NOMO-1 treated with DMSO at 0.1 percent for 48 hours (cell line): ENCODE measurements around the gene UBQLN4.
A peak's percentile ranks its signal among the peaks of the same experiment; 100 is the strongest.

Source experiments
- DNase-seq: peaks from one replicate; lab custom pipeline; 2025; ENCODE audit not compliant: unreplicated experiment; lab: John Stamatoyannopoulos, UW

The UBQLN4 gene

DNA sequence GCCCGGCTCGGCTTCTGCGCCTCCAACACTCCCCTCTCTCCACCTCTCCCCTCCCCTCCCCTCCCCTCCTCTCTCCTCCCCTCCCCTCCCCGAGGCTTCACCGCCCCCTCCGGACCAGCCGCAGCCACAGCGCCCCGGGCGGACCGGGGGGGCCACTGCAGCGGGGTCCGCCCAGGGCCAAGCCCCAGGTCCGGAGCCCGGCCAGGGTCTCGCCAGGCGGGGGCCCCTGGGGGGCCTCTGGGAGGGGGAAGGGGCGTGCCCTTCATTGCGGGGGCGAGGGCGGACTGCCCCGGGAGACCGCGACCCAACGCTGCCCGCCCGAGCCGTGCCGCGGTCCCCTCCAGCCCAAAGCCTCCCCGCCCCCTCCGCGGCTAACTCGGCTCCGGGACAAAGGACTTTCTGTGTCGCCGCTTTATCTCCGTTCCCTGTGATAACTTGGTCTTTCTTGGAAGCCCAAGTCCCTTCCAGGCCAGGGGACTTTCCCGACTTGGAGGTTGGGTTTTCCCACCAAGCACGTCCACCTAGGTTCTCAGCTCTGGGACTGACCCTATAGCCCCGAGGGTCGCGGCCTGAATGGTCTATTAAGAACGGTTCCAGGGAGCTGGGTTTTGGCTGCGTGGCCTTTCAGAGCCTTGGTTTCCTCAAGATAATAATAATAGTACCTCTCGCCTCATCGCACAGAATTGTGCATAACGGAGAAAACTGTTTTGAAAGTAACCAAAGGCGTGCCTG, at the start of gene UBQLN4:
TSS of gene UBQLN4 (minus strand) at position 31 of the 732 bp plus-strand sequence. CDS start 97 bp downstream, outside the sequence.
- DNase-seq: peak; percentile 72

DNA sequence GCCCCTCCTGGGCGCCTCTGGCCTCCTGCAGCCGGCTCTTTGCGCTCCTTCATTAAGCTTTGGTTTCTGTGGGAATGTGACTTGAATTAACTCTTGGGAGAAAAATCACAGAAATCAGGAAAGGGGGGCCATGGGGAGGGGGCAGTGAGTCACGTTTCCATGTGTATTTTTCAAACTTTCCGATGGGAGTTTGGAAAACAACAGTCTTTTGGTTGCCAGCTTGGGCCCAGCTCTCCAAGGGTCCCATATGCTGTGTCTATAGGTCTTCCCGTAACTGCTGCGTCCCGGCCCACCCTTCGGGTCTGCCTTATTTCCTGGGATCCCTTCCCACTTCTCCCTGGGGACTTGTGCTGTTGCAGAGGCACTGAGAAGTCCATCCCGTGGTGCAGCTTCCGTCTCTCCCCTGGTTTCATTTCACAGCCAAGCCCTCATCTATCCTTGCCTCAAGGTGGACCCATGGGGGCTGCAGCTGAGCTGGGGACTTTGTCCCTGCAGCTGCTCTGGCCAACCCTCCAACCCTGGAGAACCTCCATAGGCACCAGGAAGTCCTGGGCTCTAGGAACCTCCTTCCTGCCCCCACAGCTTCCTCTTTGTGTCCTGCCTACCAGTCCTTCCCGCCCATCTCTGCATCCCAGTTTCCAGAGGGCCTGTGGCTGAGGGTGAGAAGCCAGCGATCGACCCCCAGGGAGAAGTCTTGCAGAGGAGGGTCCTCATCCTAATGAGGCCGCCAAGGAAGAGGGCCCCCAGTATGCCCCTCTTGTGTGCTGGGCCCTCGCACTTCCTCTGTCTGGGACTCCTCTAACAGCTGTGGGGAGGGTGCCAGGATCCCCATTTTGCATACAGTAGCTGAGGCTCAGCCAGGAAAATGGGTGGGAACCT, 49.3 kb upstream of the UBQLN4 start:
- peak; percentile 31 for DNase-seq

DNA sequence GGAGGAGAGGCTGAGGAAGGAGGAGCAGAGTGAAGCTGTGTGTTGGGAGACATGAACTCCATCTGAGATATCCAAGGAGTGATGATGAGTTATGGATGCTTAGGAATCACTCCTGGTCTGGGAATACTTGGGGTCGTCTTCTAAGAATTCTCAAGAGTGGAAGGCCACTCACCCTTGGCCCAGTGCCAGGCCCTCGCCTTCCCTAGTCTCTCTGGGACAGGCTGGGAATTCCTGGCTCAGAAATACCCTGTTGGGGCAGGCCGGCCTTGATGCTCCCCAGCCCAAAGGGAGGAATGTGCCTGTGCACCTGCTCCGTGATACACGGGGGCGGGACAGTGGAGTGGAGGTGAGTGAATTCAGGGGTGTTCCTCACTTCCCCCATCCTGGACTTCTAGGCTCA, 48.3 kb upstream of the UBQLN4 start:
- no peak for DNase-seq

DNA sequence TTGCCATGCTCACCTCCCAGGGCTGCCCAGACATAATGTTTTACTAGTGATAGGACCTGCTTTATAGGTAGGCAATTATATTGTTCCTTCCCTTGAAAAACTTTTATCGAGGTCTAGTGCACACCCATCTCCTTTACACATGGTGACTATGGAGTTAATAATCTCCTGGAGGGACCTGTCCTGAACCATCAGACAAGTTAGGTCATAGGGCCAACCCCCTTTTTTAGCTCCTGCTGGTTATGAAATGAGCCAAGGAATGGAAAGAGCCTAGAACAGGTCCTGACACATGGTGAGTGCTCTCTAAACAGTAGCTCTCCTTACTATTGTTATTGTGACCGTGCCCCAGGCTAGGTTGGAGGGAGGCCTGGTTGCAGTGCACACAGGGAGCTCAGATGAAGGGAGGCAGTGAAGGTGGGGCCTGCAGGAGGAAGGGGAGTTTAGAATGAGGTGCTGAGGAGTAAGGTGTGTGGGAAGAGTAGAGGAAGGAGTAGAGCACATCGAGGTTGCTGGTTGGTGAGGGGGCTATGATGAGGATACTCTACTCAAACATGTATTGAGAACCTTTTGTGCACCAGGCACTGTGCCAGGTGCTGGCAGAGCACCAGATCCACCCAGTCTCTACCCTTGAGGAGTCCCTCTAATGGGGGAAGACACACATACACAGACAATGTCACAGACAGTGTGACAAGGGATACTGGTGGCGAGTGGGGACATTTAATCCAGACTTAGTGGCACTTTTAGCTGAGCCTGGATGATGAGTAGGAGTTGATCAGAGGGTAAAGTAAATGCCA, 46.8 kb upstream of the UBQLN4 start:
- DNase-seq: no peak

DNA sequence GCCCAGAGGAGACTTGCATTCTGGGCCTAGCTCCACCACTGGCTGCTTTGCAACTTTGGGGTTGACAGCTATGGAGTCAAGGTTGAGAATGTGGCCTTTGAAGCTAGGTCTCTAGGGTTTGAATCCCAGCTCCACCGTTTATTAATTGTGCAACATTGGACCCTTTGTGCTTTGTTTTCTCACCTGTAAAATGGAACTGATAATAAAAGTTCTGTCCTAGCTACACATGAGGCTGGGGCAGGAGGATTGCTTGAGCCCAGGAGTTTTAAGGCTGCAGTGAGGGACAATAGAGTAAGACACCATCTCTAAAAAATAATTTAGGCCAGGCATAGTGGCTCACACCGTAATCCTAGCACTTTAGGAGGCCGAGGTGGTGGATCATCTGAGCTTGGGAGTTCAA, 45.7 kb upstream of the UBQLN4 start:
- no peak for DNase-seq

DNA sequence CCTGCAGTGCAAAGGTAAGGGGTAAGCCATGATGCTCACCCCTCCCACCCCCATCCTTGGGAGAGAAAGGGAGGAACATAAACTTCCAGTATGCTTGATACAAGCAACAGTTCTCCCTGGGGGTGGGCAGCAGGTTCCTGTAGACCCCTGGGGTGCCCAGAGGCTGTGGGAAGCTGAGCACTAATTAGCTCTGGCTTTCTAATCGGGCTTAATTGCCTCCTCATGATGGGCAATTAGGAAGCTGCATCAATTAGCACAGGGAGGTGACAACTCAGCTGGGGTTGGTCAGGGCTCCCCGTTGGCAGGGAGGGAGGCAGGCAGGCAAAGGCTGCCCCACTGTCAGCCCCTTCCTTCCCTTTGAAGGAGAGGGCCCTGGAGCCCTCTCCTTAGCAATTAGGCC, 45.2 kb upstream of the UBQLN4 start:
- no peak for DNase-seq

DNA sequence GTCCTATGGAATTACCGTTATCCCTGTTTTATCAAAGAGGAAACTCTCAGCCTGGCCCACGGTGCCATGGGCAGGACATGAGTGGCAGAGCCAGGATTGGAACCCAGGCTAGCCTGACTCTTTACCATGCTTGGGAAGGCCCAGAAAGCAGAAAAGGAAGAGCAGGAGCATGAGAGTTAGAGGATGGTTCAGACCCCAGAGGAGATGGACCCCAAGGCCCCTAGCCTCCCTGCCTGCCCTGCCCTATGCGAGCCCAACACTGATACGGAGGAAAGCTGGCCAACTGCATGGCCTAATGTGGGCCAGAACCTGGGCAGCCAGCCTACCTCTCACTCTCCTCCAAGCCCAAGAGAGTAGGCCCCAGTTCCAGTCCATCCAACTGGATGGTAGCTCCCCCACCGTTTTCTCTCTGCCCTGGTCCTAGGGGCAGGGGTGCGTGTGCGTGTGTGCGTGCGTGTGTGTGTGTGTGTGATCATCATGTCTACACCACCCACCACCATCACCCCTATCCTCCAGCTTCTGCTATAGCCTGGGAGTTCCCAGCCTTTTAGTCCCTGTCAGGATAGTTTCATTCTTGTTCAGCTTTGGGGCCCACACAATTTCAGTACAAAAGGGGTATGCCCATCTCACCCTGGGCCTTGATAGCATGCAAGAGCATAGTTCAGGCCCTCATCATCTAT, 44.0 kb upstream of the UBQLN4 start:
- no peak for DNase-seq

DNA sequence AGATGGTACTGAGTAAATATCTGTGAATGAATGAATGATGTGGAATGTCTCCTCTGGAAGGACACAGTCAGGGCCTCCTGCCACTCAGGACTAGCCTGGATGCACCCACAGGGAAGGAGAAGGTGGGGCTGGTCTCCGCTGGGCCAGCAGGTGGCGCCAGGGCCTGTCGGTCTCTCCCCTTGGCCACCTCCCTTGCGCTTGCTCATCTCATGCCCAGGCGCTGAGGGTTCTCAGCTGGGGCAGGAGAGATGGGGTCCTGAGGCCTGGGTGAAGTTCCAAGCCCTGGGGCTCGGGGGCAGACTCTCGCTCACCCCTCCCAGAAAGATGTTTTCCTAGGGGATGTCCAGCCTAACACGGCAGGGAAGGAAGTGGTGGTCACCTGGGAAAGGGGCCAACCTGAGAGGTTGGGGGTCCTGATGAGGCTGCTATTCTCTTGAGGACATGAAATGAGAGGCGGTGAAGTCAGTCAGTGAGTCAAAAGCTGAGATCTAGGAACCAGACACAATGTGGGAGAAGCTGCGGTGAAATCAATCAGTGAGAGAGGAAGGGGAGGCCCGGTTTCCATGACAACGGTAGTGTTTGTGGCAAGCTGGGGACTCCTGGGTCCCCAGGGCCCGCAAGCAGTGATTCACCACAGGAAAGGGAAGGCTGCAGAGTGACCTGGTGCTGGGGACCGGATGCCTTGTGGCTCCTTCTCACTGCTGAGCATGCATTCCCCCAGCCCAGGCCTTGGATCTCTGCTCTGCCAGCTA, 43.2 kb upstream of the UBQLN4 start:
- DNase-seq: peak; percentile 94

DNA sequence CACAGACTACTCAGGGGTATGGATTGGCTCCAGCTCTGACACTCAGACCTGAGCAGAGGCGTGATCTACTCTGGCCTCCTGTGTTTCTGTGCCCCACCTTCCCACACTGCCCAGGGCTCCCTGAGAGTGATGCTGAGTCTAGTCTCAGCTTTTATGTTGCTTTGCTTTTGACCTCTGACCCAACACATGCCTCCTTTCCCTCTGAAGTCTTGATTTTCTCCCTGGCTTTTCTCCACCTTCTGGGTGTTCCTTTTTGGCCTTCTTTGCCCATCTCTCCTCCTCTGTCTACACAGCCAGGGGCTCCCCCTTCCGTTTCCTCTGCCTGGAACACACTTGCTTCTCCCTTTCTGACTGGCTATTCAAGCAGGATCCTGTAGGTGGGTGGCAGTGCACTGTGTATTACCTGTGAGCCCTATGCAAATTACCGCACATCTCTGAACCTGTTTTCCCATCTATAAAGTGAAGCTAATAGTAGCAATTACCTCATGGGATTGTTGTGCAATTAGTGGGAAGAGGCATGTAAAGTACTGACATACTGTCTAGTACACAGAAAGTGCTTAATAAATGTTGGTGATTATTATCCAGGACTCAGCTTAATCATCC, 42.4 kb upstream of the UBQLN4 start:
- DNase-seq: no peak

DNA sequence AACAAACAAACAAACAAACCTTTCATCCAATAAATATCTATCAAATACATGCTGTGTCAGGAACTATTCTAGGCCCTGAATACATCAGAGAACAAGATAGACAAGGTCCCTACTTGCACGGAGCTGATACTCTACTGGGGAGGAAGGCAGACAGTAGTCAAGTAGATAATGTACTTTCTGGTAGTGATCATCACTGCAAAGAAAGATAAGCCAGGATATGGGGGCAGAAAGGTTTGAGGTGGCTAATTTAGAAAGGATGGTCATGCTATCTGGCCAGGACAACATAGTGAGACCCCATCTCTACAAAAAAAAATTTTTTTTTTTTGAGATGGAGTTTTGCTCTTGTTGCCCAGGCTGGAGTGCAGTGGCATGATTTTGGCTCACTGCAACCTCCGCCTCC, 38.0 kb upstream of the UBQLN4 start:
- no peak for DNase-seq

DNA sequence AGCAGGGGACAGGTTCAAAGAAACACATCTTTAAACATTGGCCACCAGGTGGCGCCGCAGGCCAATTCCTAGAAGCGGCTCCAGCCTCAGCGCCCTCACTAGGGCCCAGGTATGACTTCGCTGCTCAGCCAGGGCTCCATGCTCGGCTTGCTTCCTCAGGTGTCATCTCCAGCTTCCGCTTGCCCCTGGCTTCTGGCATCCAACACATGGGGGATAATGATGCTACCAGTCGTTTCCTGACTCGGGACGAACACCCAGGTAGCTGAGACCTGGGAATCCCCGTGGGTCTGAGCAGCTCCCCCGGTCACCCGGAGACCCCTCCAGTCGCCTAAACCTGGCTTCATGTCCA, 37.2 kb upstream of the UBQLN4 start:
- DNase-seq: peak; percentile 73

DNA sequence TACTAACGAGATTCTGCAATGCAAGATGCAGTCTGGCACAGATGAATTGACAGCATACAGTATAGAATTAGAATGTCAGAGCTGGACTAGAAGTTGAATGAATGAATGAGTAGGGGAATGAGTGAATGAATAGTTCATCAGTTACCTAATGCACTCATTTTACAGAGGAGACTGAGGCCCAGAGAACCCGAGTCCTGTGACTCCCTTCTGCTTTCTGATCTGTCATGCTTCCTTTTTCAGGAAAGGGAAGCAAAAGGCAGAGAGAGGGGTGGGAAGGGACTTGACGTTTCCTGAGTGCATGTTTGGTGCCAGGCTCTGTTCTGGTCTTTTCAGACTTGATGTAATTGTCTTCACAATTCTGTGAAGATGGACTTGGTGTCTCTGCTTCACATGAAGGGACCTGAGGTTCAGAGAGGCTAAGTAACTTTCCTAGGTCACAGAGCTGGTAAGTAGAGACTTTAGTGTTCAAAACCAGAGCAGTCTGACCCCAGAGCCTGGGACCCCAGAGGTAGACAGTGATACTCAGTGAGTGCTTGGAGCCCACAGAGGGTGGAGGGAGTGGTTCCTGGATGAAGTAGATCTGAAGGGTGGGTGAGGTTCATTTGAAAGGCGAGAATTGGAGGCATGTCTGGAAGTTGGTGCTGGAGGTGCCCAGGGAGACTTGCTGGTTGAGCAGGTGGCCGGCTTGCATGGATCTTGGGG, 36.7 kb upstream of the UBQLN4 start:
- no peak for DNase-seq

DNA sequence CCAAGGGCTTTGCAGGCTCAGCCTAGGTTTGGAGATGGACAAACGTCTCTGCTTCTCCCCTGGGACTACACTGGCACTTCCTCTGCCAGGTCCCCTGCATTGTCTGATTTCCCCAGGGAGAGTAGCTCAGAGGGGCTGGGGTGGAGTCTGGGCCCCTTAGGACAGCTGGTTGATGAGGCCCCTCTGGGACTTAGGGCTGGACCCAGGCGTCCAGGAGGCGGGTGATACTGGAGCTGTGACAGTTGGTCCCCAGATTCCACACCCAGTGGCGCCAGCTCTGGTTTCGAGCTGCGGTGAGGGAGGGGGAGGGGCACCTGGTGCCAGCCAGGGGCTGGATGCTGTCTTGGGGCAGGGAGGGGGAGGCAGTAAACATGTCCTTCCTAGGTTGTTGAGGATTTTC, 36.1 kb upstream of the UBQLN4 start:
- no peak for DNase-seq

DNA sequence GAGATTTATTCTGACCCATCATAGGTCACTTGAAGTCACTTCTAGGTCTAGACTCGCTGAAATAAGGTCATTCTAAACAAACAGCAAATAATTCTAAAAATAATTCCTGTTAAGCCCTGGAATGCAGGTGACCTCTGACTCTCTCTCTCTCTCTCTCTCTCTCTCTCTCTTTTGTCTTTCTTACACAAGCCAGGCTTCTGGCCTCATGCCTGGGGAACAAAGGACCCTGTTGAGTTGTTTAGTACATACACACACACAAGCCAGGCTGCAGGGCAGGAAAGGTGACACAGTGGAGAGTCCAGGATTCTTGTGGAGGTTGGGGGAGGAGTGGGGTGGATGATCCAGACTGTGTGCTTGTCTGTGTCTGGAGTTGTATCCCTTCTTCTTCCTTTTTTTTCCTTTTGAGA, 32.7 kb upstream of the UBQLN4 start:
- no peak for DNase-seq

DNA sequence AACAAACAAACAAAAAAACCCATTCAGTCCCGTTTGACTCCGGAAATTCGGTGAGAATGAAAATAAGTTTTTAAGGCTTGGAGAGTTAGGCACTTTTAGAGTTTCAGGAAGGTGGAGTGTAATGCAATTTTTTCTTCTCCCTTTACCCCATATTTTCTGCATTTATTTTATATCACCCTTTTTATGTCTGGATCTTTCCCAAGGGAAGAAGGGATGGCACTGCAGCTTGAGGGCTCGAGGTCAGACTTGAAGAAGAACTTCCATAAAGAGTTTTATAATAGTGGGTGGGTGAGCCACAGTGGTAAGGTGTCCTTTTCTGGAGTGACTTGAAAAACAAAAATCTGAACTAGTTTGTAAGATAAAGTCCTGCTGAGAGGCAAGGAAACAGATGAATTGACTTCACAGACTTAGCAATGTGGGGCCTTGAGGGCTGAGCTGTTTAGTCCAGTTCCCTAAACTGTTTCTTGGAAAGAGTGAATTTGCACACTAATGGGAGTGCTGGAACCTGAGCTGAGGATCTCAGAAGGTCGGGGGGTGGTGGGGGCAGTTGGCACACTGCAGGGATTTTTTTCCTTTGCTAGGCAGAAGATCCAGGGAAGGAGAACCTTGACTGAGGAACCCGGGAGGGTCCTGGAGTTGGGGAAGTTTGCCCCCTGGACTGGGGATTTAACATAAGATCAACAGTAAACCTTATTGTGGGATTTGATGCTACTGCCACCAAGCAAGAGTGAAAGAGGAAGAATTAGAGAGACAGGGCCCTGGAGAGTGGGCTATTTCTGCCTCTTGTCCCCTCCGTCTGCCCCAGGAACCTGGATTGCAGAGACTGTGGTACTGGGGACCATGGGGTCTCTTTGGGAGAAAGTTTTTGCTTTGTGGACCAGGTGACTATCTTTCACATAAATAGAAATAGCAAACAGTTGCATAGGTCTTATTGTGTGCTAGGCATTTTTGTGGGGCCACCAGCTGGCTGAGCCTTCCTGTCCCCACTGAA, 30.5 kb upstream of the UBQLN4 start:
- no peak for DNase-seq

DNA sequence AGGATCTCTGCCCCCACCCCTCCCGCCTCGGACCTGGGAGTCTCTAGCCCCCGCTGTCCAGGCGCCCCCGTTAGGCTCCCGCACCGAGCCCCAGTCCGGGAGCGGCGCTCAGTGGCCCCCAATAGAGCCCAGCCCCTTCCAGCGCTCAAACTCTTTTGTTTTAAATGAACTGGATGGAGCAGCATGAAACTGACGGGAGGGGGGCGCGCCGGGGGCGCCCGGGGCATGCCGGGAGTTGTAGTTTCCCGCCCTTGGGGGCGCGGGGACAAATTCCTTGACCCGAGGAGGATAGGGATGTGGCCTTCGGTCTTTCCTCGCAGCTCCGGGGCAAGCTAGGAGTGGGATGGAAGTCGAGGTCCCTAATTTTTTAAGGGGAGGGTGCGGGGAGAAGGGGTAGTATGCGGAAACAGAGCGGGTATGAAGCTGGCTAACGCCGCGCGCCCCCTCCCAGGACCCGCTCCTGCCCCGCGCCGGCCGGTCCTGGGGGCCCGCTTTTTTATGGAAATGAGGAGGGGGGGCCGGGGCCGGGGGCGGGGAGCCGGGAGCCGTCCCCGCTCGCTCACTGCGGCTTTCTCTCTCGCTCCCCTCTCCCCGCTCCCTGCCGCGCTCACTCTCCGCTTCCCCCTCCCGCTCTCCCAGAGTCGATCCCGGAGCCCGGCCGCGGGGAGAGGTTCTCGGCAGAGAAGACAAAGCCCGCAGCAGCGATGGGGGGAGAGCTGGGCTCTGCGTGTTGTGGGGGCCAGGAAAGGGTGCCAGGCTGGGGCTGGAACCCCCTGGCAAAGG, 28.9 kb upstream of the UBQLN4 start, which contains the start of gene MEX3A:
TSS of gene MEX3A (minus strand) at position 157 of the 783 bp plus-strand sequence. CDS start 467 bp downstream, outside the sequence.
- DNase-seq: peak; percentile 24

DNA sequence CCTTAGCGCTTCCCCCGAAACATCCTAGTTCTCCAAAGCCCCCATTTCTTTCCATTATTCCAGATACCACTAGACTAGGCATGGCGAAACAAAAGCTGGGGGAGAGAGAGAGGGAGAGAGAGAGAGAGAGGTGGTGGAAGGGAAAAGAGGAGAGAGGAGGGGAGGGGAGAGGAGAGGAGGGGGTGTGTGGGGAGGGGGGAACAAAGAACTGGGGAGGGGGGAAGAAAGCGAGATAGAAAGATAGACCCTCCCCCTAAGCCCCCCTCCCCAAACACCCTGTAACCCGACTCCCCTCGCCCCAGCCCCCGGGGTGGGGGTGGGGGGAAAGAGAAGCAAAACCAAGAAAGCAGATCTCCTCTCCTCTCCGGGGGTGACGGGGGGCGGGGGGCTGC, 28.3 kb upstream of the UBQLN4 start:
- no peak for DNase-seq
